ENCODE data around the gene NTM.

NTM gene

GRCh38 chr11:131802440-131803115, 432.2 kb downstream of the NTM start:
- DNase-seq = no peak

- DNase-seq = no peak
These were observed 437.5 kb downstream of the NTM start for GRCh38 chr11:131807876-131808275.

GRCh38 chr11:131808470-131808869, 438.1 kb downstream of the NTM start:
- DNase-seq = no peak

- DNase-seq = no peak
These were observed 438.9 kb downstream of the NTM start for GRCh38 chr11:131809203-131809918.

- DNase-seq = no peak
These were observed 440.1 kb downstream of the NTM start for GRCh38 chr11:131810541-131810940.

GRCh38 chr11:131811383-131811782, 441.0 kb downstream of the NTM start:
- no peak for DNase-seq

GRCh38 chr11:131814108-131814507, 443.7 kb downstream of the NTM start:
- DNase-seq = no peak

- no peak for DNase-seq
These were observed 445.2 kb downstream of the NTM start for GRCh38 chr11:131815590-131815989.

- DNase-seq = no peak
These were observed 445.6 kb downstream of the NTM start for GRCh38 chr11:131816051-131816450.

GRCh38 chr11:131817687-131818188, 447.3 kb downstream of the NTM start:
- DNase-seq = no peak

GRCh38 chr11:131819865-131820264, 449.4 kb downstream of the NTM start:
- no peak for DNase-seq

- no peak for DNase-seq
These were observed 452.1 kb downstream of the NTM start for GRCh38 chr11:131822506-131822905.

- DNase-seq = no peak
These were observed 453.4 kb downstream of the NTM start for GRCh38 chr11:131823772-131824171.

GRCh38 chr11:131824771-131825170, 454.4 kb downstream of the NTM start:
- DNase-seq = no peak

- no peak for DNase-seq
These were observed 457.0 kb downstream of the NTM start for GRCh38 chr11:131827430-131827829.

- DNase-seq = no peak
These were observed 459.3 kb downstream of the NTM start for GRCh38 chr11:131829725-131830124.

GRCh38 chr11:131832079-131832478, 461.7 kb downstream of the NTM start:
- no peak for DNase-seq

GRCh38 chr11:131833366-131833765, 463.0 kb downstream of the NTM start:
- no peak for DNase-seq

- DNase-seq = no peak
These were observed 467.1 kb downstream of the NTM start for GRCh38 chr11:131837562-131837961.

GRCh38 chr11:131838016-131838415, 467.6 kb downstream of the NTM start:
- DNase-seq = no peak

GRCh38 chr11:131839326-131839725, 468.9 kb downstream of the NTM start:
- no peak for DNase-seq

GRCh38 chr11:131840545-131840944, 470.1 kb downstream of the NTM start:
- no peak for DNase-seq

GRCh38 chr11:131841028-131841427, 470.6 kb downstream of the NTM start:
- DNase-seq = no peak

- DNase-seq = no peak
These were observed 471.7 kb downstream of the NTM start for GRCh38 chr11:131841925-131842635.
